ENCODE results near the gene FER.
"Not testable (repeated sequence)": the region's sequence is repeated elsewhere in the genome, so short reads cannot be mapped to it uniquely, and the experiment has no call there.

Gene FER

DNA sequence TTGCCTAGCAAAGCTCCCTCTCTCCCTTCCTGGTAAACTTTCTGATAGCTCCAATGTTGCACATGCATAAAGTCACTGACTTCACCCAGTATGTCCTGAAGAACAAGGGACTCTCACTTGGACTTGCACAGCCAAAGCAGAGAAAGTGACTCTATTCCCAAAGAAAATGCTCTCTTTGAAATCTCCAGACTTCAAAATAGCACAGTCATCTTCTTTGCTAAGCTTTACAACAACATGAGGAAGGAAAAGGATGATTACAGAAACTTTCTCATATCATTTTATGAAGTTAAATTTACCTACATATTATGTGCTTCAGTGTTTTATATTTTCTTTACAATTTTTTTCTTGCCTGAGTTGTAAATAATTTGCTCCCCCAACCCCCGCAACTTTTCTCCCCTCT, 397.4 kb downstream of the FER start:
- DNase-seq, result no peak

- DNase-seq, result no peak
These were observed 398.9 kb downstream of the FER start for GRCh38 chr5:109146591-109146990.

DNA sequence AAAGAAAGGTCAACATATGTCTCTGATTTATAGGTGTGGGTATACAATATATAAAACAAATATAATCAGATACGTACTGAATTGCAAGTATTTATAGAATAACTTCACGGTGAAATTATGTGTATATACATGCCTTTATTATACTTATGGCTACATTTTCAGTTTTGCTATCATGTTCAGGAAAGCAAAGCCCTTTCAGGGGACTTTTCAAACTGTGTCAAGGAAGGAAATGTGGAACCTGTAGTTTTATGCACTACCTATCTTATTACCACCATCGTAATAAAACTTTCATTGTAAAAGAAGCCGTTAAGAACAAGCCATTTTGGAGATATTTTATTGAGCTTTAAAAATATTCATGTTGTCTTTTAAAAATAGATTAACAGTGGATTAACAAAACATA, 404.9 kb downstream of the FER start:
- DNase-seq, result no peak

DNA sequence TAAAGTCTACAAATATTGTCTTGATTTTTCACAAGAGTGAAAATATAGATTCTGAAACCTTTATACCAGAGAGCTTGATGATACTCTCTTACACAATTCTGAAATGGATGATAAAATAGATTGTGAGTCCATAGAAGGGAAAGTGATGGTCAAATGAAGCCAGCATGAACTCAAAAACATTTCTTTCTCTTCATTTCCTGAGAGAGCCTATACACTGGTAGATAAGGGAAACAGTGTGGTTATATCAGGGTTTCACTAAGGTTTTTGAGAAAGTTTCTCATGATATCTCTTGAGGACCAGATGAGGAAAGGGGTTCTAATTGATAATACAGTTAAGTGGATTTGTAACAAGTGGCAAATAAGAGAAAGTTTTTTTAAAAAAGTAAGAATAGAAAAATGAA, 407.9 kb downstream of the FER start:
- DNase-seq, result no peak

DNA sequence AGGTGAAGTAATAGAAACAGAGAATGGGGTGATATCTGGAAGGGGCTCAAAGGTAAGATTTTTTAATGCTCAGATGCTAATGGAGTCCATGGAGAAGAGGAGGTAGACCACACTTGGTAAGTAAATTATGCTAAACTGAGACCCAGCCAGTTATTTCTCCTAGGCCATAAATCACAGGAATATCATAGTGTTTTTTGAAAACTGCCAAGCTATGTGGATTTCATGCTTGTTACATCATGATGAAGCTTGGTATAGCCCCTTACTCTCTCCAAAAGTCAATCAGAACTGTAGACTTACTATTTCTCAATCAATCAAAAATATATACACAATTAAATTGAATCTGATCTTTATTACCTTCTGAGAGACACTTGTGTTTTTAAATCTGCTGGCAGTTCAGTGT, 409.2 kb downstream of the FER start:
- no peak for DNase-seq

GRCh38 chr5:109160468-109160867, 412.8 kb downstream of the FER start:
- no peak for DNase-seq

DNA sequence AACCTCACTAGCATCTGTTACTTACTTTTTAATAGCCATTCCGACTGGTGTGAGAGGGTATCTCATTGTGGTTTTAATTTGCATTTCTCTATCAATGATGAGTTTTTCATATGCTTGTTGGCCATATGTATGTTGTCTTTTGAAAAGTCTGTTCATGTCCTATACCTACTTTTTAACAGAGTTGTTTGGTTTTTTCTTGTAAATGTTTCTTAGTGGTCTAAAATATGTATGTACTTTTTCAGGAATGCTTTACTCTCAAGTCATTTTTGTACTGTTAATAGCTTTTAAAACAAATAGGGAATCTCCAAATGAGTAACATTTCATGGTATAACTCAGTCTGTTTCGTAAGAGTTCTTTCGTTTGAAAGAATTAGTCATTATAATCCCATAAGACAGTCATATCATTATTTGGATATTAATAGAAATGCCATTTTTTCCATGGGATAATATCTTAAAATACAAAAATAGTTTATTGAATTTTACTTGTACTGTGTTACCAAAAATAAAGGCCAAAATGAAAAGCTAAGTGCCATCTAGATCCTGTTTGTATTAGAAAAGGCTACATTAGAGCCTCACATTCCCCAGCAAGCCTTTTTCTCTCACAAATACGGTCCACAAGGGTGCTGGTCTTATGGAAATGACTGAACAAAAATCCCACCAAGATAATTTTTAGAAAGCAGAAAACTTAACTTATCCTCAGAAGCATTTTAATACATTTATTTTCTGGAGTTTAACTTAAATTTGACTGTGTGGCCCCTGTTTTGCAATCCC, 414.4 kb downstream of the FER start:
- DNase-seq, result no peak

- DNase-seq, result no peak
These were observed 415.6 kb downstream of the FER start for GRCh38 chr5:109163336-109163735.

DNA sequence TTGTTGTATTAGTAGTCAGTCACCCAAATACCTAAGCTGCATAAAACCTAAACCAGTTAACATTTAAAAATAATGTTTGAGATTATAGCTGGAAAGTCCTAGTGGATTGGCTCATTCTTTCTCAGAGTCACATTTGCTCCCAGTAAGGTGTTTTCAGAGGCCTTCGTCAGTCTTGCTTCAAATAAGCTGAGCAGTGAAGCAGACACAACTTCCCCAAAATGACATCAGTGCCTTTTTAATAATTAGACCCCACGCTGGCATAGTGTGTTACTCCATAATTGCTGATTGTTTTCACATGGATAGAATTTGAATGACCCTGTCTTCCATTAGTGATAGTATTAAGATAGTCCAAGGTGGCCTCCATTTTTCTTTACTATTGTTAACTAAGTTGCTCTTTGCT, 416.3 kb downstream of the FER start:
- no peak for DNase-seq

DNA sequence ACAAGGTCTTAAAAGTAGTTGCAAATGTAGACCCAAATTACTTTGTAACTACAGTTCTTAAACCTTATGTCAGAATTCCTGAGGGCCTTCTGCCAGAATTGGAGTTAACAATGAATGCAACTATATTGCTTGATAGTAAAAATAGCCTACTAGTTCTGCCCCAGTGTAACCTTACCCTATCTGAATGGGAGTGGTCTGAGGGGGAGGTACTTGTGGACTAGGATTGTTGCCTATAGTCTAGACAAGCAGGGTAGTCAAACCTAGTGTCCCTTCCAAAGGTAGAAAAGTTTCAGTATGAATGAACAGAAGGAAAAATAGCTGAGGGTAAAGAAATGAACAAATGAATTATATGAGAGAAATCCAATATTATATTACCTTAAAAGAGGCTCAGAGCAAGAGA, 419.9 kb downstream of the FER start:
- DNase-seq, result no peak

- DNase-seq, result no peak
These were observed 420.5 kb downstream of the FER start for GRCh38 chr5:109168151-109168550.

GRCh38 chr5:109170629-109171350, 423.1 kb downstream of the FER start:
- no peak for DNase-seq

- DNase-seq, result not testable (repeated sequence)
These were observed 423.9 kb downstream of the FER start for GRCh38 chr5:109171437-109172073.

GRCh38 chr5:109173036-109173794, 425.5 kb downstream of the FER start:
- no peak for DNase-seq

GRCh38 chr5:109177227-109177626, 429.5 kb downstream of the FER start:
- no peak for DNase-seq

- DNase-seq, result no peak
These were observed 430.1 kb downstream of the FER start for GRCh38 chr5:109177782-109178181.

- DNase-seq, result no peak
These were observed 433.0 kb downstream of the FER start for GRCh38 chr5:109180668-109181067.

DNA sequence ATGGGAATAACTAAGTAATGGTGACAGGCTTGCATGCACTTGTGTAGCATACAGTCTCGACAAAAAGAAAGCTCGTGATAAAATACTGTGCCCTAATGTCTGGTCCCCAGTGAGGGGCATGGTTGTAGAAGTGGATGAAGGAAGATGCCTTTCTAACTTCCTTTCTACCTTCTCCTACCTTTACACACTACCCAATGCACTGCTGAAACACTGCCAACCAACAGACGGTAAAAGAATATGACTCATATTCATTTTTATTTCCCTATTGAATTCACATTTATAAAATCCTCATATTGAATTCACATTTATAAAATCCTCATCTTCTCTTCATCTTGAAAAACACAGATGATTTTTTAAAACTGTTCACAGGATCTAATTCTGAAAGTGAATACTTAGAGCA, 439.1 kb downstream of the FER start:
- DNase-seq, result no peak

GRCh38 chr5:109191153-109191558, 443.5 kb downstream of the FER start:
- no peak for DNase-seq

GRCh38 chr5:109192027-109192426, 444.3 kb downstream of the FER start:
- DNase-seq, result no peak

- DNase-seq, result no peak
These were observed 445.0 kb downstream of the FER start for GRCh38 chr5:109192555-109193281.

DNA sequence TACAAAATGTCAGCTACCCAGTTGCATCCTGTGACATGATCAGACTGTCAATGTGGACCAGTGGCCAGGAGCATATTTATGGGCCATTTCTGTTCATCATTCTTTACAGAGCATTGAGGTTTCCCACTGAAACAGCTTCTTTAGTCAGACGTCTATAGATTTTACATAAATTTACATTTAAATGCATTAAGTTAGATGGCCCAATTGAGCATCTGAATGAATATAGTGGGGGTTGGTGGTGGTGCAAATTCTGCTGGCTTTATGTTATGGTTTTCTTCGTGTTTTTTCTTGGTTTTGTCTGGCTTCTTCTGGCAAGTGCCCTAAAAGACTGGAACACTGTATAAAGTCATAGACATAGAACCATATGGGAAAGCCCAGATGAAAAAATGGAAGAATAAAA, 448.0 kb downstream of the FER start:
- no peak for DNase-seq

Measured in DMS 273 treated with DMSO at 0.1 percent for 48 hours (cell line).